ENCODE data around the gene CMSS1.

CMSS1 gene

DNA sequence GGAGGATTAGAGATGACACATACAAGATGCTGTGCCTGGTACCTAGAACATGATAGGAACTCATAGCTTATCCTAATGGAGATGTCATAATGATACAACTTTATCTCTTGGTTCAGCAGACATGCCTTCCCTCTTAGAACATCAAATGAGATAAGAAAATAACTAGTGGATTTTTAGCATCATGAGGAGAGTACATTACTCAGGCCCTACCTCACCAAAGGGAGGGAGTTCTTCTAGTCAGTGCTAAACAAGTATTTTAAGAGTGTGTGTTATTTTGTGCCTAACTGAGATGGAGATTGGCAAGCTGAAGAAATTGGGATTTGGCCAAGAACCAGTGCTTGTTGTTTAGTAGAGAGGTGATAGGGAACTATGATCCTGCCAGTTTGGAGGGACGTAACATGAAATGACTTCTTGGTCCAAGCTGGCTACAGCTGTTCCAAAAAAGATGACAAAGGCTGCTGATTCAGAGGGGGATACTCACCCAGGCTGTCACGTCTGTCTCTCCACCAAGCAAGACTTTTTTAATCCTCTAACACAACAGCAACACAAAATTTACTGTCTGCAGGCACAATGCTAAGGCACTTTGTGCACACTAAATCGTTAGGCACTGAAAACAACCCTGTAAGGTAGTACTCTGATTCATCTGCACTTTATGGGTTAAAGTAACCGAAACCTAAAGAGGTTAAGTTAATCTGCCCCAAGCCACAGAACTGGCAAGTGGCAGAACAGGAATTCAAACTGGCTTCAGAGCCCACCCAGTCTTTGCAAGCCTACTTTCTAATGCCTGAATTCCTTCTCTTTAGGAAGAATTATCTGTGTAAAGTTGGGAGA, 126.5 kb downstream of the CMSS1 start:
- DNase-seq, result no peak

DNA sequence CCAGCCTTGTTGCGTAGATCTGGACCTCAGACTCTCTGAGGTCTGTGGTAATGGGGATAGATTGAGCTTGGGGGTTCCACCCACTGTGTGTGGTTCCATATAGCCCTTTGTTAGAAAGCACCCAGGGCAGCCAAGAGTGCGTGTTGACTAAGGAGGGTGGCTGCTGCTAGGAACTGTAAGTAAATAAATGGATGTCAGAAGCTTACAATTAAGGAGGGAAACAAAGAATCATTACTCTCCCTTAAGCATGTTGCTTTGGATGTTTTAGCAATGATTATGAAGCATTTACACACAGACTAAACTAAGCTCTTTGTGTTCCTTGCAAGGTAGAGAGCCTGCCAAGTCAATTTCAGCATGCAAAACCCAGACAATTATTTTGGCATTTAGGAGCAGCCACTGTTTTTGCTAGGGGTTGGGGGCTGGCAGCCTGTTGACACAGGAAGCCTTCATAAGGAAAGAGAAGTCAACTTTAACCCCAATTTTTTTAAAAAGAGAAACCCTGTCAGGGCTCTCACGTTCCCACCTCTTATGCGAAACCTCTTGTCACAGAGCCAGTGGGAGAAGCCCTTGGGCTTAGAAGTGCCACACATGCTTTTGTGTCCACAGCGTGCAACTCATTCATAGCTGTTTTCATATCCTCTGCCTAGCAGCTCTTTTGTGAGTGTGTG, 127.8 kb downstream of the CMSS1 start:
- DNase-seq, result no peak

DNA sequence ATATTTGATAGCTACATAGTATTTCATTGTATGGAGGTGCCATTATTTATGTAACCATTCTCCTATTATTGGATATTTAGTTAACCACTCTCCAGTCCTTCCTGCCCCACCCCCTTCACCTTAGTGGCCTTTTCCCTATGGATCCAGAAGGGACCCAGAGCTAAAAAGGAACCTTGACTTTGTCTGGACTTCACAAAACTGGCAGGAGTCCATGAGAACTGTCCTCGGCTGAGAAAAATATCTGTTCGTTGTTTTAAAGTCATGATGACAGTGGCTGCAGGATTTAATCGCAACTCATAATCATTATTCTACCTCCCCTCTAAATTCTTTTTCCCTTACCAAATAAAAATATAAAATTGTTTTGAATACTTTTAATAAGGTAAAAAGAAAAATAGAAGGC, 129.7 kb downstream of the CMSS1 start:
- no peak for DNase-seq

GRCh38 chr3:99948467-99949089, 130.9 kb downstream of the CMSS1 start:
- DNase-seq, result no peak

DNA sequence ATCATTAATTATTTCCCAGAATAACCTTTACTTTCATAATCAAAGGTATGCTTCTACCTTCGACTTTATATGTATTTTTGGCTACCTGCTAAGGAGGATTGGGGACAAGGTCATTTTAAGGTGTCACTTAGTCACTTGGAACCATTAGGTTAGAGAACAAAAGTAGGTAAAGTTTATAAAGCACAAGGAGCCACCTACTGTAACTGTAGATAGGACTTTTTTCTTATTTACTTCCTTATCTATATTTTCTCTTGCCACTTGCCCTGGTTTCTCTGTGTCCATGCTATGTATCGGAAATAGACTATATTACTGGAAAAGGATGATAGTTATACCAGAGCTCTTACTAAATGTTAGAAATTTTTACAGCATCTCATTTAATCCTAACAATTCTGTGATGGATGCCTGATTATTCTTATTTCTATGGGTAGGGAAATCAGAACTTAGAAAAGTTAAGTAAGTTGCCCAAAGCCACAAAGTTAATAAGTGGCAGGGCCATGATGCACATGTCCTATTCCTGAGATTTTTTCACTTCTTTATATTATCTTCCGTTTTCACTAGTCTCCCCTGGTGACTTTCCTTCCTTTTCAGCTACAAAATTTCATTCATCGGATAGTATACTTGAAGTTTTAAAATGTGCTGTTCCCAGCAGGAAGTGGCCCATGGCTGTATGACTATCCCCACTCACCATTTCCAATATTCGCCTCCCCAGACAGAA, 132.5 kb downstream of the CMSS1 start:
- DNase-seq, result no peak

DNA sequence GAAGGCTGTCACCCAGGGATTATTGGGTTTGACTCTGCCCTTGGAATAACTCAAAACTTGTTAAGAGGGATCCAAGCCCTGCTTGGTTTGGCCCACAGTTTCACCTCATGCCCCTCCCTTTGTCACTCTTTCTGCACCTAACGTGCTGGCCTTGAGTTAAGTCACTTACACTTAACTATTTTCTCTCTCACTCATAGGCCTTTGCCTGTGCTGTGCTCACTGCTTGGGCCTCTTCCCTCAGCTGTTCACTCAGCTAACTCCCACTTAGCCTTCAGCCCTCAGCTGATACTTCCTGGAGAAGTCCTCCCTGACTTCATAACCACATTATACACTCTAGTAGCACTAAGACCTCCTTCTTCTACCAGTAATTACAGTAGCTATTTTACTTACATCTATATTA, 133.3 kb downstream of the CMSS1 start:
- DNase-seq, result peak; percentile 35

GRCh38 chr3:99951701-99952100, 134.0 kb downstream of the CMSS1 start:
- DNase-seq, result no peak

GRCh38 chr3:99952306-99952705, 134.6 kb downstream of the CMSS1 start:
- no peak for DNase-seq

DNA sequence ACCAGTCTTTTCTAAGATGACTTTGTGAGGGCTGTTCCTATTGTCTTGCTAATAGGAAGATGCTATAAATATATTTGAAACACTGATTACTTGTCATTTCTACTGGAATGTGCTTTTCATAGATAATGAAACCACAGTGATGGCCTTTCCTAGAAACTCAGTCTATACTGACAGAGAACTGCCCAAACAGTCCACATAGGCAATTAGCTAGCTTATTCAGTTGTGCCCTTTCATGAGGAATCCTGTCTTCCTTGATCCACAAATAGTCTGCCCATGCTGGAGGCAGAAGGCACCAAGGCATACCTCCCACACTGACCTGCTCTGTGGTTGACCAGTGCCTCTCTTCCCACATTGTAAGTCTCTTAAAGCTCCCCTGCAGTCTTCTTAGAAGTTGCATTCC, 135.9 kb downstream of the CMSS1 start:
- DNase-seq, result no peak

GRCh38 chr3:99954914-99955644, 137.4 kb downstream of the CMSS1 start:
- DNase-seq, result no peak

DNA sequence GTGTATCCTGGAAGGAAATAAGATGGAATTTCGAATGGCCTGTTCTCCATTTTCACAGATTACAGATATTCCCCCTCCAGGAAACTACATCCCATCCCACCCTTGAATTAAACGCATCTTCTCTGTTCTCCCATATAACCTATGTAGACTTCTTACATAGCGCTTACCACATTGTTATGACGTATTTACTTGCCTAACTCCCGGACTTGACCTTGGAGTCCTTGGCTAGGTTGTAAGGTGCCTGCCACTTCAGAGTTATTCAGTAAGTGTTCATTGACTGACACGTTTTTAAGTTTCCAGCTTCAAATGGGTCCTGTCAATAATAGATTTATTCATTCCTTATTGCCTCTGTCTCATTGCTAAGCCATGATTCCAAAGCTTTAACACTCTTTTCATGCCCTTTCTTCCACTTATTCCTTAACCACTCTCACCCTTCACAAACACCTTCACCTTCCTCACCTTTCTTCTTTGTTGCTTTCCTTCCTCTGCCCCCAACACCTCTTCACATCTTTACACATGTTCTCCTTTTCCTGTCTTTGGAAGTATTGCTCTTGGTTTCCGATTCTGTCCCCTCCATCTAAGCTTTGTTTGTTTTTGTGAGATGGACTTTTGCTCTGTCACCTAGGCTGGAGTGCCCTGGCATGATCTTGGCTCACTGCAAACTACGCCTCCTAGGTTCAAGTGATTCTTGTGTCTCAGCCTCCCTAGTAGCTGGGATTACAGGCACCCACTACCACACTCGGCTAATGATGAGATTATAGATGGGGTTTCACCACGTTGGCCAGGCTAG, 138.3 kb downstream of the CMSS1 start:
- DNase-seq, result no peak

DNA sequence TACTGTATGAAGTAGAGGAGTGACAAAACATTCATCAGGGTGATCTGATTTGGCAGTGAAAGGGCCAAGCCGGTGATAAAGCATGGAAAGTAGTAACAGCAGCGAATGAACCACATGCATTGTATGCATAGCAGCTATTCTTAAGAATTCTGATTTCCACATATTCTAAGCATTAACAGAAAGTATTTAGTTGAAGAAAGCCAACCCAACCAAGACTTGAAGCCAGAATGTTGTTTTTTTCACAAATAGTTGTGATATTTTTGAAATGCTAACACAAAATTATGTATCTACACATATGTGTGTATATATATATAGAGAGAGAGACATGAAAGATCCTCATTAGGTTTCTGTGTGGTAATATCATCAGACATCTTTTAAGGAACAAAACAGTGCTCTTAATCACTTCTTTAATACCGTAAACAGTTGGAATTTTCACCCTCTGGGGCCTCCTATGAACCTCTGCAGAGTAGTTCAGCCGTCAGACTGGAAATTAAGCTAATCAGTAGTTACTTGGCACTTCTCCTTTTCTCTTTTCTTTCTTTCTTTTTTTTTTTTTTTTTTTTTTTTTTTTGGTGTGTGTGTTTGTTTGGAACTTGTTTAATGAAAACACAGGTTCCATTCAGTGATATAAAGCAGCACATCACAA, 139.6 kb downstream of the CMSS1 start:
- DNase-seq, result no peak

DNA sequence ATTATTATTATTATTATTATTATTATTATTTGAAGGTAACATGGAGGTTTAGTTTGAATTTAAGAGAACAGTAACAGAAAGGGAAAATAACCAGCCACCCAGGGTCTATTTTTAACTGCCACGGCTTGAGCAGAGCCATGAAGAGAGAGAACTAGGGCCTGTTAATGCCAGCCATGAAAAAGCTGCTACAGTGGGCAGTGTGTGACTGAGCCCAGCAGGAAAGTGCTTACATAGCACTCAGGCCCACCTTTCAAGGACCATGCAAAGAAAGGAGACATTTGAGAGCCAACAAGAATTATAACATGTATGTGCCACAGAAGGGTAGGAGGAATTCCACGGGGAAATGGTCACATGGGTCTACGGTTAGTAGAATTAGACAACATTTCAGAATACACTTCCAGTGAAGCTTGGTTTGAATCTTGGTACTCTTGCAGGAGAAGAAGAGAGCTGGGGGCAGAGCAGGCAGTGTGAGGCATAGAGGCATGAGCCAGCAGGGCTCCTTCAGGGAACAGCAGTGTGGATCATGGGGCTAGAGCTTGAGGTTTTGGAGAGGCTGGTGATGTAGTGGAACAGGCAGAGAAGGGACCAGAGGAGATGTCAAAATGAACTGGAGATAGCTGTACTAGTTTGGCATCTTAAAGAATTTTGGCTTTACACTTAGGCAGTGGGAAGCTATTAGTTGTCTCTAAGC, 140.7 kb downstream of the CMSS1 start:
- DNase-seq, result no peak

- no peak for DNase-seq
These were observed 142.6 kb downstream of the CMSS1 start for GRCh38 chr3:99960123-99960878.

DNA sequence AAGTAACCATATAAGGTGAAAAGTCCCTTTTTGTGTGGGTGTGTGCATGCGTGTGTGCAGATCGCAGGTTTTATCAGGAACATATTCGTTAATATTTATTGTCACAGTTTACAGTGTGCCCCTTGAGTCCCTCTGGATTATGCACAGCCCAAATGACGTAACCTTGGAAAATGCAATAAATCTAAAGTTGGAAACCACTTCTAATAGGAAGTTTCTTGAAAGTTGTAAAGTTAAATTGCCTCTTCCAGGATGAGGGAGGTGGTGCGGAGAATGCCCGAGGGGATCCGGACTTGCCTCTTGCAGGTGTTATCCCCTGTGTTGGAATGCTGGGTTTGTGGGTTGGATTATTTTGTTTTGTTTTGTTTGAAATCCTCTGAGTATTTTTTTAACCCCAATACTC, 143.3 kb downstream of the CMSS1 start:
- no peak for DNase-seq

DNA sequence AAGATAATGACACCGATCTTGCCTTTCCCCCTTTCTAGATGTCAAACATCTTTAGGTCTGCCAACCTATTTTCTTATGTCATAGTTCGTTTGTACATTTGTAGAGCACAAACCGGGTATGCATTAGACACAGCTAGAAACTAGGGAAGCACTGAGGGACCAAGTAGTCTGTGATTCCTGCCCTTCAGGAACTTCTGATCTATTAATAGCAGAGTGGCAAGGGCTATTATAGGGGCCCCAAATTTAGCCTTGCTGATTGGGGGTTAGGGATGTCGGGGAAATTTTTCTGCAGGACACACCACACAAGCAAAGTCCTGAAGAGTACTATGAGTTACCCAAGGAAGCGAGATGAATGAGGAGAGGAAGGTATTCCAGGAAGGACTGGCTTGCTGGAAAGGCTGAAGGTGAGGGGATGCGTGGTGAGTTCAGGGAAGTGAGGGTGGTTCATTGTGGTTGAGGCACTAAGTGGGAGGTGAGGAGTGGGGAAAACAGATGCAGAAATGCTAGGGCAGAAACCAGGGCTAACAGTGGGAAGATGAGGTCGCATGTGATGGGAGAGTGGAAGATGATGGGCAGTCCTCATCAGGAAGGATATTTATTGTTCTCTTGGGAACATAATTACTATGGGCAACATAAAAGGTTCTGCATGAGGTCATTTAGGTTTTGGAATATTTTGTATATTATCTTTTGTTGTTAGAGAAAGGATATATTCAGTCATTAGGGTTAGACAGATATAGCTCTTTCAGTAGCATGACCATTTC, 144.3 kb downstream of the CMSS1 start:
- DNase-seq, result no peak

- DNase-seq, result no peak
These were observed 145.0 kb downstream of the CMSS1 start for GRCh38 chr3:99962703-99963102.

- no peak for DNase-seq
These were observed 147.4 kb downstream of the CMSS1 start for GRCh38 chr3:99965077-99965476.

All from inflammatory macrophage treated with lipopolysaccharide for 4 hours (primary cell).